CD4-positive, CD25-positive, alpha-beta regulatory T cell (primary cell): ENCODE results near the gene EFNB3. TPM values are rescaled to one million over a fixed set of nuclear protein-coding genes. Genes with fewer than 3 reads are reported as not detected.

Experiments used
- ATAC-seq, 2 donors: fragments of 150-1000 bp; cut with Tn5 transposase; one replicate each; pipeline ENCODE4 v1.10.0; 2021; ENCODE audit warnings: low read depth in 2 of 2, moderate number of reproducible peaks in 2 of 2, moderate library complexity in 1 of 2
- DNase-seq, 3 donors: peaks; one replicate each; pipeline versions ENCODE4 v3.0.0 to v3.0.0-alpha.2; 2012 to 2022; ENCODE audit warnings: mixed read lengths in 1 of 3
- H3K27ac ChIP-seq: one replicate; pipeline ENCODE4 v1.7.0; 2013; ENCODE audit warnings: mild to moderate bottlenecking, low read length; ENCODE audit not compliant: insufficient read depth, poor library complexity, severe bottlenecking
- H3K27me3 ChIP-seq: one replicate; pipeline ENCODE4 v1.7.0; 2013; ENCODE audit warnings: low read length; ENCODE audit not compliant: control insufficient read depth, insufficient read depth
- H3K36me3 ChIP-seq: one replicate; pipeline ENCODE4 v1.7.0; 2013; ENCODE audit warnings: mild to moderate bottlenecking, low read length, moderate library complexity; ENCODE audit not compliant: control insufficient read depth, insufficient read depth
- H3K4me1 ChIP-seq: 2 replicates; pipeline ENCODE4 v1.7.0; 2013; ENCODE audit warnings: mild to moderate bottlenecking, low read length; ENCODE audit not compliant: insufficient read depth, control insufficient read depth, poor library complexity, severe bottlenecking
- H3K4me3 ChIP-seq: one replicate; pipeline ENCODE4 v1.7.0; 2013; ENCODE audit warnings: low read depth, mild to moderate bottlenecking, low read length, moderate library complexity
- H3K9me3 ChIP-seq, 2 experiments: 1 replicate in 1 of 2; 2 replicates in 1 of 2; pipeline ENCODE4 v1.7.0; 2013; ENCODE audit warnings: low read length in 2 of 2, mild to moderate bottlenecking in 1 of 2, moderate library complexity in 1 of 2; ENCODE audit not compliant: control insufficient read depth in 2 of 2
- H3K27ac Mint-ChIP-seq, 3 donors: one replicate each; pipeline ENCODE4 v1.8.0; 2020 to 2022; ENCODE audit warnings: mild to moderate bottlenecking in 3 of 3, mixed read lengths in 3 of 3, moderate library complexity in 2 of 3
- H3K27me3 Mint-ChIP-seq: one replicate; pipeline ENCODE4 v1.8.0; 2022; ENCODE audit warnings: mild to moderate bottlenecking, mixed read lengths
- H3K36me3 Mint-ChIP-seq: one replicate; pipeline ENCODE4 v1.8.0; 2020; ENCODE audit warnings: mixed read lengths
- H3K4me1 Mint-ChIP-seq, 4 donors: one replicate each; pipeline ENCODE4 v1.8.0; 2020 to 2022; ENCODE audit warnings: mixed read lengths in 4 of 4, mild to moderate bottlenecking in 1 of 4
- H3K4me3 Mint-ChIP-seq, 4 donors: one replicate each; pipeline ENCODE4 v1.8.0; 2020 to 2022; ENCODE audit warnings: mild to moderate bottlenecking in 4 of 4, mixed read lengths in 4 of 4, moderate library complexity in 3 of 4
- H3K9me3 Mint-ChIP-seq, 7 donors: one replicate each; pipeline ENCODE4 v1.8.0; 2020 to 2022; ENCODE audit warnings: mixed read lengths in 7 of 7, mild to moderate bottlenecking in 3 of 7, moderate library complexity in 2 of 7
- polyA plus RNA-seq, 4 donors: library from polyadenylated mRNA; unstranded; fragments of 300-500 nt; fragmentation: Illumina TruSeq; gene quantifications; one replicate each; pipeline ENCODE4 v1.2.3, GENCODE V29; 2021
- total RNA-seq: library from RNA; stranded (reverse); gene quantifications from one replicate; pipeline ENCODE4 v1.2.3, GENCODE V29; 2022

The EFNB3 gene, protein sequence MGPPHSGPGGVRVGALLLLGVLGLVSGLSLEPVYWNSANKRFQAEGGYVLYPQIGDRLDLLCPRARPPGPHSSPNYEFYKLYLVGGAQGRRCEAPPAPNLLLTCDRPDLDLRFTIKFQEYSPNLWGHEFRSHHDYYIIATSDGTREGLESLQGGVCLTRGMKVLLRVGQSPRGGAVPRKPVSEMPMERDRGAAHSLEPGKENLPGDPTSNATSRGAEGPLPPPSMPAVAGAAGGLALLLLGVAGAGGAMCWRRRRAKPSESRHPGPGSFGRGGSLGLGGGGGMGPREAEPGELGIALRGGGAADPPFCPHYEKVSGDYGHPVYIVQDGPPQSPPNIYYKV
- not detected for total RNA-seq
- not detected for polyA plus RNA-seq

- H3K27ac ChIP-seq: no peak within 1 kb of the TSS
- peaks cover 4% of the 10 kb centered on the region for H3K27me3 ChIP-seq
- H3K4me3 ChIP-seq: no peak within 1 kb of the TSS
- DNase-seq (no peak), ATAC-seq (no peak)
- Mint-ChIP-seq H3K36me3 (peaks cover 14% of the 10 kb centered on the region), H3K4me1 (peaks cover 0 to 26% (median 5%) of the 10 kb centered on the region in 4 donors), H3K27me3 (peaks cover 41% of the 10 kb centered on the region), H3K4me3 (peak within 1 kb of the TSS in 3 of 4 donors; percentile 67 to 83 (median 68)), H3K27ac (peak within 1 kb of the TSS in 1 of 3 donors; percentile 3), H3K9me3 (peaks cover 0 to 3% (median 0%) of the 10 kb centered on the region in 7 donors)
- H3K4me1 ChIP-seq: peaks cover 14% of the 10 kb centered on the region
- H3K9me3 ChIP-seq: no peaks in the 10 kb centered on the region
- peaks cover 15% of the 10 kb centered on the region for H3K36me3 ChIP-seq
Observed at GRCh38 chr17:7704601-7705268, at the start of gene EFNB3. Gene EFNB3, plus strand, starts transcription at chr17:7705202. Its CDS starts 397 bp downstream, at chr17:7705599.

DNA sequence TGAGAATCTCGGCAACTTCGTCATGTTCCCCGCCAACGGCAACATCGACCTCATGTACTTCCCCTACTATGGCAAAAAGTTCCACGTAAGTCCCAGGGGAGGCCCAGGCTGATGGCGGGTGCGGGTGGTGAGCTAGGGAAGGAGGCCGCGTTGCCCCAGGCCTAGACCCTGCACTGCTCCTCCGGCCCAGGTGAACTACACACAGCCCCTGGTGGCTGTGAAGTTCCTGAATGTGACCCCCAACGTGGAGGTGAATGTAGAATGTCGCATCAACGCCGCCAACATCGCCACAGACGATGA, 49.5 kb upstream of the EFNB3 start:
- Mint-ChIP-seq H3K4me3 (no peak overlapping the region), H3K27ac (no peak overlapping the region), H3K27me3 (peaks cover 46% of the 10 kb centered on the region), H3K4me1 (peaks cover 1 to 16% (median 4%) of the 10 kb centered on the region in 4 donors), H3K36me3 (no peaks in the 10 kb centered on the region), H3K9me3 (no peaks in the 10 kb centered on the region)
- Histone ChIP-seq H3K4me1 (peaks cover 14% of the 10 kb centered on the region), H3K9me3 (no peaks in the 10 kb centered on the region), H3K27me3 (peaks cover 14% of the 10 kb centered on the region), H3K4me3 (no peak overlapping the region), H3K36me3 (no peaks in the 10 kb centered on the region), H3K27ac (no peak overlapping the region)
- ATAC-seq (no peak), DNase-seq (no peak)

GRCh38 chr17:7656958-7657609, 47.9 kb upstream of the EFNB3 start:
- Mint-ChIP-seq H3K27ac (no peak overlapping the region), H3K9me3 (no peaks in the 10 kb centered on the region), H3K4me3 (peak overlapping the region in 1 of 4 donors; percentile 59), H3K36me3 (no peaks in the 10 kb centered on the region), H3K4me1 (peaks cover 0 to 5% (median 1%) of the 10 kb centered on the region in 4 donors), H3K27me3 (peaks cover 32% of the 10 kb centered on the region)
- Histone ChIP-seq H3K9me3 (no peaks in the 10 kb centered on the region), H3K27ac (no peak overlapping the region), H3K4me3 (no peak overlapping the region), H3K36me3 (no peaks in the 10 kb centered on the region), H3K4me1 (no peaks in the 10 kb centered on the region), H3K27me3 (peaks cover 10% of the 10 kb centered on the region)
- ATAC-seq (no peak), DNase-seq (no peak)

GRCh38 chr17:7667656-7668406, 37.2 kb upstream of the EFNB3 start:
- no peak overlapping the region for H3K27ac ChIP-seq
- DNase-seq (no peak), ATAC-seq (no peak)
- Mint-ChIP-seq H3K4me1 (no peaks in the 10 kb centered on the region), H3K9me3 (no peaks in the 10 kb centered on the region), H3K27ac (no peak overlapping the region), H3K4me3 (no peak overlapping the region), H3K27me3 (no peaks in the 10 kb centered on the region), H3K36me3 (peaks cover 25% of the 10 kb centered on the region)
- no peaks in the 10 kb centered on the region for H3K27me3 ChIP-seq
- peaks cover 39% of the 10 kb centered on the region for H3K36me3 ChIP-seq
- no peaks in the 10 kb centered on the region for H3K9me3 ChIP-seq
- no peaks in the 10 kb centered on the region for H3K4me1 ChIP-seq
- H3K4me3 ChIP-seq: no peak overlapping the region

DNA sequence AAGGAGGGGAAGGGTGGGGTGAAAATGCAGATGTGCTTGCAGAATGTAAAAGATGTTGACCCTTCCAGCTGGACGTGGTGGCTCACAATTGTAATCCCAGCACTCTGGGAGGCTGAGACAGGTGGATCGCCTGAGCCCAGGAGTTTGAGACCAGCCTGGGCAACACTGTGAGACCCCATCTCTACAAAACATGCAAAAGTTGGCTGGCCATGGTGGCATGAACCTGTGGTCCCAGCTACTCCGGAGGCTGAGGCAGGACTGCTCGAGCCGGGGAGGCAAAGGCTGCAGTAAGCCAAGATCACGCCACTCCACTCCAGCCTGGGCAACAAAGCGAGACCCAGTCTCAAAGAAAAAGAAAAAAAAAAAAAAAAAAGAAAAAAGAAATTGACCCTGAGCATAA, 36.5 kb upstream of the EFNB3 start:
- Mint-ChIP-seq H3K27me3 (no peaks in the 10 kb centered on the region), H3K4me1 (no peaks in the 10 kb centered on the region), H3K4me3 (no peak overlapping the region), H3K27ac (no peak overlapping the region), H3K36me3 (peaks cover 30% of the 10 kb centered on the region), H3K9me3 (peaks cover 0 to 3% (median 0%) of the 10 kb centered on the region in 7 donors)
- ATAC-seq: no peak
- H3K27me3 ChIP-seq: no peaks in the 10 kb centered on the region
- H3K4me3 ChIP-seq: no peak overlapping the region
- DNase-seq: no peak
- no peak overlapping the region for H3K27ac ChIP-seq
- no peaks in the 10 kb centered on the region for H3K4me1 ChIP-seq
- H3K36me3 ChIP-seq: peaks cover 46% of the 10 kb centered on the region
- peaks cover 4% of the 10 kb centered on the region in 2 experiments for H3K9me3 ChIP-seq

DNA sequence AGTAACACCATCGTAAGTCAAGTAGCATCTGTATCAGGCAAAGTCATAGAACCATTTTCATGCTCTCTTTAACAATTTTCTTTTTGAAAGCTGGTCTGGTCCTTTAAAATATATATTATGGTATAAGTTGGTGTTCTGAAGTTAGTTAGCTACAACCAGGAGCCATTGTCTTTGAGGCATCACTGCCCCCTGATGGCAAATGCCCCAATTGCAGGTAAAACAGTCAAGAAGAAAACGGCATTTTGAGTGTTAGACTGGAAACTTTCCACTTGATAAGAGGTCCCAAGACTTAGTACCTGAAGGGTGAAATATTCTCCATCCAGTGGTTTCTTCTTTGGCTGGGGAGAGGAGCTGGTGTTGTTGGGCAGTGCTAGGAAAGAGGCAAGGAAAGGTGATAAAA, 31.8 kb upstream of the EFNB3 start:
- H3K9me3 ChIP-seq: peaks cover 6 to 8% of the 10 kb centered on the region in 2 experiments
- ATAC-seq: no peak
- peak in 1 of 3 donors; percentile 52 for DNase-seq
- H3K27ac ChIP-seq: no peak overlapping the region
- peaks cover 46% of the 10 kb centered on the region for H3K36me3 Mint-ChIP-seq
- no peaks in the 10 kb centered on the region for H3K27me3 ChIP-seq
- H3K4me3 ChIP-seq: no peak overlapping the region
- peaks cover 0 to 8% (median 0%) of the 10 kb centered on the region in 7 donors for H3K9me3 Mint-ChIP-seq
- H3K36me3 ChIP-seq: peaks cover 66% of the 10 kb centered on the region
- no peaks in the 10 kb centered on the region for H3K4me1 ChIP-seq
- H3K27me3 Mint-ChIP-seq: no peaks in the 10 kb centered on the region
- no peak overlapping the region for H3K27ac Mint-ChIP-seq
- no peak overlapping the region for H3K4me3 Mint-ChIP-seq
- peaks cover 0 to 13% (median 5%) of the 10 kb centered on the region in 4 donors for H3K4me1 Mint-ChIP-seq

DNA sequence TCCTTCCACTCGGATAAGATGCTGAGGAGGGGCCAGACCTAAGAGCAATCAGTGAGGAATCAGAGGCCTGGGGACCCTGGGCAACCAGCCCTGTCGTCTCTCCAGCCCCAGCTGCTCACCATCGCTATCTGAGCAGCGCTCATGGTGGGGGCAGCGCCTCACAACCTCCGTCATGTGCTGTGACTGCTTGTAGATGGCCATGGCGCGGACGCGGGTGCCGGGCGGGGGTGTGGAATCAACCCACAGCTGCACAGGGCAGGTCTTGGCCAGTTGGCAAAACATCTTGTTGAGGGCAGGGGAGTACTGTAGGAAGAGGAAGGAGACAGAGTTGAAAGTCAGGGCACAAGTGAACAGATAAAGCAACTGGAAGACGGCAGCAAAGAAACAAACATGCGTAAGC, 30.1 kb upstream of the EFNB3 start:
- Mint-ChIP-seq H3K36me3 (peaks cover 37% of the 10 kb centered on the region), H3K27me3 (no peaks in the 10 kb centered on the region), H3K9me3 (peaks cover 0 to 8% (median 0%) of the 10 kb centered on the region in 7 donors), H3K4me3 (no peak overlapping the region), H3K4me1 (peaks cover 0 to 19% (median 6%) of the 10 kb centered on the region in 4 donors), H3K27ac (peak overlapping the region in 1 of 3 donors; percentile 46)
- DNase-seq: no peak
- no peak overlapping the region for H3K4me3 ChIP-seq
- no peak for ATAC-seq
- H3K36me3 ChIP-seq: peaks cover 50% of the 10 kb centered on the region
- peaks cover 6 to 8% of the 10 kb centered on the region in 2 experiments for H3K9me3 ChIP-seq
- no peak overlapping the region for H3K27ac ChIP-seq
- no peaks in the 10 kb centered on the region for H3K4me1 ChIP-seq
- no peaks in the 10 kb centered on the region for H3K27me3 ChIP-seq
